GM13977 (cell line): ENCODE results near the gene LRRC10B.

Source experiments
- DNase-seq: peaks from one replicate; pipeline ENCODE4 v3.0.0; 2012; ENCODE audit warnings: low spot score
- in situ Hi-C: fragments of 300-500 bp; cut with MboI; formaldehyde crosslinking; loops from one replicate; pipeline ENCODE4 v1.12.0; 2022; ENCODE audit warnings: low sequenced_read_pairs, low pct_unique_long_range_greater_than_20kb, mixed read lengths, inconsistent platforms; ENCODE audit not compliant: unreplicated experiment
- TF ChIP-seq, protein P1 (sequence below): IDR thresholded peaks from 2 replicates; pipeline ENCODE4 v1.5.1; 2012; ENCODE audit warnings: mild to moderate bottlenecking, control low read depth; ENCODE audit not compliant: insufficient read depth; ENCODE audit errors: extremely low read depth, missing control alignments

Gene LRRC10B

DNA sequence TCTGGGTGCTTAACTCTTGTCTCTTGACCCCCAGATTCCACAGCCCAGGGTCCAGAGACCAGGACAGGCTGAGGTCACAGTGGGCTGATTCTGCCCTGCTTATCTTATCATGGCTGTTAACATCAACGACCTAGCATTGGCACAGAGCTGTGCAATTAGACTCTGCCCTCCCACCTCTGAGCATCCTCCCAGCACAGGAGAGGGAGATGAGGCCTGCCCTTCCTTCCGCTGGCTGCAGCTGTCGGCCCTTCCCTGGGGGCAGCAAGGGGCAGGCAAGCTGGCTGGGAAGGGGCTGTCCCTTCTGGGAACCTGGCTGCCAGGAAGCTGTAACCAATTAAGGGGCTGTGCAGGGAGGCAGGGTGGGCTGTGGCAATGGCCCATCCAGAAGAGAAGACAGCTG lies 22.5 kb downstream of the LRRC10B start:
- DNase-seq = no peak
- TF ChIP-seq, protein P1, sequence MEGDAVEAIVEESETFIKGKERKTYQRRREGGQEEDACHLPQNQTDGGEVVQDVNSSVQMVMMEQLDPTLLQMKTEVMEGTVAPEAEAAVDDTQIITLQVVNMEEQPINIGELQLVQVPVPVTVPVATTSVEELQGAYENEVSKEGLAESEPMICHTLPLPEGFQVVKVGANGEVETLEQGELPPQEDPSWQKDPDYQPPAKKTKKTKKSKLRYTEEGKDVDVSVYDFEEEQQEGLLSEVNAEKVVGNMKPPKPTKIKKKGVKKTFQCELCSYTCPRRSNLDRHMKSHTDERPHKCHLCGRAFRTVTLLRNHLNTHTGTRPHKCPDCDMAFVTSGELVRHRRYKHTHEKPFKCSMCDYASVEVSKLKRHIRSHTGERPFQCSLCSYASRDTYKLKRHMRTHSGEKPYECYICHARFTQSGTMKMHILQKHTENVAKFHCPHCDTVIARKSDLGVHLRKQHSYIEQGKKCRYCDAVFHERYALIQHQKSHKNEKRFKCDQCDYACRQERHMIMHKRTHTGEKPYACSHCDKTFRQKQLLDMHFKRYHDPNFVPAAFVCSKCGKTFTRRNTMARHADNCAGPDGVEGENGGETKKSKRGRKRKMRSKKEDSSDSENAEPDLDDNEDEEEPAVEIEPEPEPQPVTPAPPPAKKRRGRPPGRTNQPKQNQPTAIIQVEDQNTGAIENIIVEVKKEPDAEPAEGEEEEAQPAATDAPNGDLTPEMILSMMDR = no peak
- in situ Hi-C loops = no loop called here

DNA sequence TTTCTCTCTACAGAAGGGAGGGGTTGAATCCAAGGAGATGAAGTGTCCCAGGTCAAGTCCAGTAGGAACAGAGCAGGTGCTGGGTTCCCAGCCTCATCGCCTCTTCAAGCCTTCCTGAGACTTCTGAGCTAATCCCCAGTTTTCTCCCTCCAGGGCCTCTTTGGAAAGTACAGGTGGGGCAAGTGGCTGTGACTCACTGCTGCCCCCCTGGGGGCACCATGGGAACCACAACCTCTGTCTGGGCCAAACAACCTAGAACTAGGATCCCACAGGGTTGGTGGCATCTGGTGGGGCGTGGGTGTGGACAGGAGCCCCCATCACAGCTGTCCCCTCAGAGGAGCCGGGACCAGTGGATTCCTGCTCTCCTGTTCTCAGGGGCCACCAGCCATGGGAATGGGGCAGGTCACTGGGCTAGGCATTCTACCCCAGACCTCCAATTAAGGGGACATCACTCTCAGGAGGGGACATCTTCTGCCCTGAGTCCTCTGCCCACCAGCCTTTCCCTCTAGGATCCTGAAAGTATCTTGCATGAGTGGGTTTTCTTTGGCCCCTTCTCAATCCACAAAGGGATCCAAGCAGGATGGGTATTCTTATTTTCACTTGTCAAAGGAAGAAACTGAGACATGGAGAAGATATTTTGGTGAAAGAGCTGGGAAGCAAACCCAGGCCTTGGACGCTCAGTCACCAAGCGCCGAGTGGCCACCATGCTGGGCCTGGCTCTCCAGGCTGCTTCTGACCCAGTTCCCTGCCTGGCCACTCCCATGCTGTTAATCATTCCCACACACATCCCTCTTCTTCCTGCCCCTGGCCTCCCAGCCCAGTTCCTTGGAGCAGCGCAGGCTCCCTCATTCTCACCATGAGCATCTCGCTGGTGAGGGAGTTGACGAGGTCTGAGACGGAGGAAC lies 23.8 kb downstream of the LRRC10B start:
- in situ Hi-C loops = no loop called here
- TF ChIP-seq, protein P1 = peak; percentile 82

DNA sequence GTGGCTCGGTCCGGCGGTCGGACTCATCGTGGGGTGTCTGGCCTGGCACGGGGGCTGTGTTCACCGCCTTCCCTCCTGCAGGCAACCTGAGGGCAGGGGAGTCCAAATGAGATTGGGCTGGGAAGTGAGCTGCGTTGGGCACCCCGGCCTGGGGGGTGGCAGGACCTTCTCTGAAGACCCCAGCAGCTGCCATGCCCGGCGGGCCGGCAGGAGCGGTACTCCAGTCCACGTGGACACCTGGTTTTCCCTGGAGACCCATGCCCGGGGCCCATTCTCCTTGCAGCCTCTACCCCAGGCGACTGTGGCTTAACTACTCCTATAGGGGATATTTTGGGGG lies 24.5 kb downstream of the LRRC10B start:
- TF ChIP-seq, protein P1 = no peak
- no peak for DNase-seq
- in situ Hi-C loops = no loop called here

More for the DNA sequence above, 23.8 kb downstream of the LRRC10B start:
- peak; percentile 88 for DNase-seq

DNA sequence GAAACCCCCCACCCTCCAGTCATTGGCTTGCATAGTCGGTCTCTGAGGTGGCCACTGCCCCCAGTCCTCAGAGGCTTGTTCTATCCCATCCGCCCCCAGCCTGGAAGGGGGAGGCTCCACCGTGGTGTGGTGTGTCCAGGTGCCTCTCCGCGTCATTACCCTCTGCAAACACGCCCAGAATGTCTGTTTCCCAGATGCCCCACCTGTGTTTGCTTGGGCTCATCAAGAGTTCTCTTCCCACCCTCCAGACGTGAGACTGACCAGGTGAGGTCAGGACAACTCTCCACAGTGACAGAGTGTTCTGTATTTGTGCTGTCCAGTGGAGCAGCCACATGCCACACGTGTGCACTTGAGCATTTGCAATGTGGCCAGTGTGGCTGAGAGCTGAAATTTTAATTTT lies 24.9 kb downstream of the LRRC10B start:
- DNase-seq = no peak
- TF ChIP-seq, protein P1 = no peak
- in situ Hi-C loops = no loop called here

DNA sequence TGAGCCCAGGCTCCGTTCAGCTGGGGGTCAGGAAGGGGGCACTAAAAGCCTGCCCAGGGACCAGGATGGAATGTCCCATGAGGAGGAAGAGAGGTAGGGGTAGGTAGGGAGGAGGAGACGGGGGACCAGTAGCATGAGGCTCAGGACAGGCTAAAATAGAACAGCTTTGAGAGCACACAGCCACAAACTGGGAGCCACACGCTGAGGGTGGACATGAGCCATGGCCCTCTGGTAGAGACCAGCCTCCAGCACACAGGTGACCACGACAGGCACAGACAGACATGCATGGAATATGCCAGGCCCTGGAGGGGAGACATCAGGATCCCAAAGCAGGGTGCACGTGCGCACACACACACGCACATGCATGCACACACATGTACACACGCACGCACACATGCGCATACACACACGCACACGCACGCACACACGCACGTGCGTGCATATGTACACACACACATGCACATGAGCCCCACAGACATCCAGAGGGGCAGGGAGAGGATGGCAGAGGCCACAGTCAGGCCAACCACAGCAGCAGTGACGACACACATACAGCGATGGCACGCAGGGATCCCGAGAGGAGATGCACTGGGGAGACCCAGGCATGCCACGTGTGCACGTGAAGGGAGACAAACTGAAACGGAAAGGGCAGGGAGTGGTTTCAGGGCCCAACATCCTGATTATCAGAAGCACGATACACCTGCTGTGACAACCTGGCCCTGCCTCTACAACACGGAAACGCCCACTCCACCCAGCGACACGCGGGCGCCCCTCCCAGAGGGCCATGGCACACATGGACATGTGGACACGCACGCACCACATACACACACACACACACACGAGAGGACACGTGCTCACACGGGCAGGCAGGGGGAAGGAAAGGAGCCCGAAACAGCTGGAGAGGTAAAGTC lies 25.7 kb downstream of the LRRC10B start:
- no peak for DNase-seq
- TF ChIP-seq, protein P1 = no peak
- in situ Hi-C loops = no loop called here

DNA sequence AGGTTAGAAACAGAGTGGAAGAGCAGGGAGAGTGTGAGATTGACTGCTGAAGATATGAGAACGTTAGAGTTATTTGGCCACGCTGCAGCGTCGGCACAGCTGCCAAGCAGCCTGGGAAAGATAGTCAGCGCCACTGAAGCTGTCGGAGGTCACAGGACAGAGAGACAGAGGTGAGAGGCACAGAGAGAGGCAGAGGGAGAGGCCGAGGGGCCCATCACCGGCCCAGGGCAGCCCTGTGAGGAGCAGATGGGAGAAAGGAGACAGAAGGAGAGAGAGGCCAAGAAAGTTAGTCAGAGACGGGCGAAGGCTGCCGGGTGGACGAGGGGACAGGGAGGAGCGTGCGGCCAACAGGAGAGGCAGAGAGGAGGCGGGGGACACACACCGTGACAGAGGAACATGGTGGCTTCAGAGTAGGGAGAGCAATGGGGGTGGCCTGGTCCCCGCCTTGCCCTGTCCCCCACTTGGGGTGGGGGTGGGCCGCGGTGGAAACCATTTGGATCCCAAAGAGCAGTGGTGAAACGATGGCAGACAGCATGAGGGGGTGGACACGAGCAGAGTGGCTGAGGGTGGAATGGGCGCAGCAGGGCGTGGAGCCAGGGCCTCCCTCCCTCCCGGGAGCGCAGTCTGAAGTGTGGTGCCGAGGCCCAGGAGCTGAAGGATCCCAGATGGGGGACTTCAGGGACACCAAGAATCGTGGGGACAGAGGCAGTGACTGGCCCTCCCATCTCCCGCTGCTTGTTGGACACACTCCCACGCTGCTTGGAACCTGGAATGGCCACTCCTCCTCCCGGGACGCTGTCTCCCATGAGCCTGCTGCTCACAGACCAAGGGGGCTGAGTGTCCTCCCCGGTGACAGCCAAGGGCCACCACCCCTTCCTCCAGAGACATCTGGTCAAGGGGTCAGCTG lies 26.6 kb downstream of the LRRC10B start:
- DNase-seq = no peak
- in situ Hi-C loops = no loop called here
- TF ChIP-seq, protein P1 = no peak
